Transverse colon (tissue), 4 donors: Measurements from ENCODE around the gene ABCA7. TPM values are rescaled to one million over a fixed set of nuclear protein-coding genes. Genes with fewer than 3 reads are reported as not detected.

ENCODE experiments used
- DNase-seq: peaks from one replicate; pipeline ENCODE4 v3.0.0-alpha.2; 2019
- H3K27ac ChIP-seq, 4 donors: fragments of 200-600 bp; sonication (generic); 2 replicates each; pipeline ENCODE4 v1.5.1; 2016 to 2018; ENCODE audit warnings: inconsistent platforms in 4 of 4
- H3K27me3 ChIP-seq: fragments of 200-600 bp; sonication (generic); 2 replicates; pipeline ENCODE4 v1.5.1; 2017; ENCODE audit warnings: inconsistent platforms
- H3K36me3 ChIP-seq, 4 donors: fragments of 200-600 bp; sonication (generic); 2 replicates each; pipeline ENCODE4 v1.5.1; 2017 to 2019; ENCODE audit warnings: inconsistent platforms in 4 of 4
- H3K4me1 ChIP-seq, 4 donors: fragments of 200-600 bp; sonication (generic); 2 replicates each; pipeline ENCODE4 v1.5.1; 2017 to 2020; ENCODE audit warnings: inconsistent platforms in 4 of 4
- H3K4me3 ChIP-seq, 4 donors: fragments of 200-600 bp; sonication (generic); 1 replicate in 1 of 4; 2 replicates in 3 of 4; pipeline versions ENCODE4 v1.5.1 to v1.6.1; 2017 to 2019; ENCODE audit warnings: inconsistent platforms in 4 of 4
- H3K9me3 ChIP-seq, 2 donors: fragments of 200-600 bp; sonication (generic); 2 replicates each; pipeline ENCODE4 v1.5.1; 2017 to 2019; ENCODE audit warnings: inconsistent platforms in 2 of 2
- CTCF ChIP-seq, 5 experiments: fragments of 200-600 bp in 3 of 5; fragments of 450-650 bp in 2 of 5; sonication (generic) in 3 of 5; IDR thresholded peaks; 1 replicate in 2 of 5; 2 replicates in 3 of 5; pipeline ENCODE4 v1.5.1; 2016 to 2017; ENCODE audit warnings: antibody characterized with exemption in 5 of 5, inconsistent platforms in 3 of 5, mild to moderate bottlenecking in 2 of 5, moderate library complexity in 1 of 5
- EP300 ChIP-seq: sonication (generic); formaldehyde crosslinking; IDR thresholded peaks from one replicate; pipeline ENCODE4 v1.6.1; 2017; ENCODE audit warnings: antibody characterized with exemption, low read depth
- POLR2A ChIP-seq: fragments of 450-650 bp; IDR thresholded peaks from one replicate; pipeline ENCODE4 v1.6.1; 2016; ENCODE audit warnings: antibody characterized with exemption, mild to moderate bottlenecking, moderate library complexity
- POLR2AphosphoS5 ChIP-seq, 3 donors: sonication (generic); formaldehyde crosslinking; IDR thresholded peaks; one replicate each; pipeline ENCODE4 v1.6.1; 2016; ENCODE audit warnings: antibody characterized with exemption in 3 of 3
- WGBS, 2 donors: methylation state at CpG; one replicate each; pipeline ENCODE4 v1.1.5; 2018; ENCODE audit warnings: low coverage in 1 of 2; 5-methylcytosine and 5-hydroxymethylcytosine counted together
- in situ Hi-C, 4 donors: fragments of 200-750 bp; cut with MboI; loops; one replicate each; pipeline versions ENCODE4 v1.15.0 to v1.15.1; 2017; ENCODE audit warnings: low sequenced_read_pairs in 3 of 4, low pct_ligation_motif_present in 1 of 4, low pct_unique_long_range_greater_than_20kb in 1 of 4
- intact Hi-C: fragments of 100-400 bp; cut with DNase I; formaldehyde crosslinking; loops from one replicate; pipeline ENCODE4 v1.15.1; 2023; ENCODE audit warnings: low total_unique reads
- total RNA-seq, 4 donors: library from RNA; depleted of rRNA; stranded (reverse); fragments of >200 nt; gene quantifications; one replicate each; pipeline ENCODE4 v1.1.0, GENCODE V29; 2016

ABCA7 gene
- total RNA-seq, 4 donors from 2014 or later: 47.1 to 128 (median 82.0) TPM

- Histone ChIP-seq H3K9me3 (no peaks in the 10 kb centered on the region), H3K36me3 (no peaks in the 10 kb centered on the region), H3K4me1 (peaks cover 6 to 7% (median 6%) of the 10 kb centered on the region in 4 donors), H3K27ac (no peak overlapping the region), H3K27me3 (peaks cover 21% of the 10 kb centered on the region), H3K4me3 (no peak overlapping the region)
- TF ChIP-seq POLR2A: no peak
- WGBS, 2 donors: 91% methylated on average over 13 of the region's 47 CpGs; no CpG with 5 or more reads in 1 of the 2 donors
- in situ Hi-C loops: loop anchor here in 1 of 4 donors (25.0 kb wide), 1 partner anchor 129 kb away; the partner anchor contains the start of genes CFD and ELANE
- peak; percentile 37 for DNase-seq
- intact Hi-C loops: no loop called here
Measured at GRCh38 chr19:991174-991931, 48.6 kb upstream of the ABCA7 start.

GRCh38 chr19:991932-992669, 47.8 kb upstream of the ABCA7 start:
- no peaks in the 10 kb centered on the region for H3K9me3 ChIP-seq
- H3K36me3 ChIP-seq: no peaks in the 10 kb centered on the region
- in situ Hi-C loops: loop anchor here in 1 of 4 donors (25.0 kb wide), 1 partner anchor 130 kb away; the partner anchor contains the start of genes CFD and ELANE
- H3K27me3 ChIP-seq: peaks cover 28% of the 10 kb centered on the region
- intact Hi-C loops: no loop called here
- 95% methylated on average over 35 of the region's 42 CpGs; no CpG with 5 or more reads in 1 of the 2 donors for WGBS, 2 donors
- no peak for DNase-seq
- peaks cover 6 to 10% (median 9%) of the 10 kb centered on the region in 4 donors for H3K4me1 ChIP-seq
- no peak overlapping the region for H3K4me3 ChIP-seq
- no peak overlapping the region for H3K27ac ChIP-seq
- TF ChIP-seq CTCF (IDR thresholded peaks at IDR 0.05) (no peak), EP300 (no peak), POLR2AphosphoS5 (IDR thresholded peaks at IDR 0.05) (no peak), POLR2A (no peak)

DNA sequence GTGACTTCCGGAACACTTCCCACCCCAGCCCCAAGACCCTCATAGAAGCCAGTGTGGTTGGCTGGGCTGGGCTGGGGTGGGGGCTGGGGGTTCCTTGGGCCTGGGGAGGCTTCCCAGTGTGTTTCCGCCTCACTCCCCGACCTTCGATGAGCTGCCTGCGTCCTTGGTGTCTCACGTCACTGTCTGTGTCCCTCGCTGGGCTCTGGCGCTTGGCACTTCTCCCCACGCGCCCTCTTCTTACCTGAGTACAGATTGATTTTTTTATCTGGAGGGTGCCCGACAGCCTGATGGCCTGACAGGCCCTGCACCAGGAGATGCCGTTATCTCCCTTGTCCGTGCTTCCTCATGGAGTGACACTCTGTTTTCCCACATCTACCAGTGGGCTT, 47.2 kb upstream of the ABCA7 start:
- Histone ChIP-seq H3K4me1 (peaks cover 6 to 10% (median 9%) of the 10 kb centered on the region in 4 donors), H3K9me3 (no peaks in the 10 kb centered on the region), H3K36me3 (no peaks in the 10 kb centered on the region), H3K27me3 (peaks cover 34% of the 10 kb centered on the region), H3K27ac (no peak overlapping the region), H3K4me3 (no peak overlapping the region)
- WGBS, 2 donors: 92% methylated on average over 13 of the region's 13 CpGs; no CpG with 5 or more reads in 1 of the 2 donors
- no peak for TF ChIP-seq POLR2A
- no peak for TF ChIP-seq CTCF (IDR thresholded peaks at IDR 0.05)
- no peak for TF ChIP-seq POLR2AphosphoS5 (IDR thresholded peaks at IDR 0.05)
- TF ChIP-seq EP300: no peak
- in situ Hi-C loops: loop anchor here in 1 of 4 donors (25.0 kb wide), 1 partner anchor 130 kb away; the partner anchor contains the start of genes CFD and ELANE
- intact Hi-C loops: no loop called here
- DNase-seq: no peak

- in situ Hi-C loops: loop anchor here in 1 of 4 donors (25.0 kb wide), 1 partner anchor 131 kb away; the partner anchor contains the start of genes CFD and ELANE
- H3K27me3 ChIP-seq: peaks cover 41% of the 10 kb centered on the region
- DNase-seq: no peak
- no peak overlapping the region for H3K27ac ChIP-seq
- no peaks in the 10 kb centered on the region for H3K36me3 ChIP-seq
- no peaks in the 10 kb centered on the region for H3K9me3 ChIP-seq
- no peak for TF ChIP-seq CTCF (IDR thresholded peaks at IDR 0.05)
- TF ChIP-seq POLR2A: no peak
- no peak for TF ChIP-seq POLR2AphosphoS5 (IDR thresholded peaks at IDR 0.05)
- no peak for TF ChIP-seq EP300
- peaks cover 6 to 10% (median 9%) of the 10 kb centered on the region in 4 donors for H3K4me1 ChIP-seq
- H3K4me3 ChIP-seq: no peak overlapping the region
- WGBS, 2 donors: 95% methylated on average over 17 of the region's 17 CpGs; no CpG with 5 or more reads in 1 of the 2 donors
- intact Hi-C loops: no loop called here
Measured at GRCh38 chr19:993361-993830, 46.5 kb upstream of the ABCA7 start.
